Myocyte (in vitro differentiated cells): ENCODE data around the gene OR51T1. TPM values are rescaled to one million over a fixed set of nuclear protein-coding genes. Genes with fewer than 3 reads are reported as not detected.
"Not testable (repeated sequence)": the region's sequence is repeated elsewhere in the genome, so short reads cannot be mapped to it uniquely, and the experiment has no call there.

ENCODE experiments used
- DNase-seq: peaks from one replicate; pipeline ENCODE4 v3.0.0-alpha.2; 2012; ENCODE audit warnings: low read depth
- polyA plus RNA-seq: library from polyadenylated mRNA; unstranded; fragments of >200 nt; gene quantifications from one replicate; pipeline ENCODE4 v1.2.1, GENCODE V29; 2012; ENCODE audit warnings: missing spikeins
- total RNA-seq: library from RNA; depleted of rRNA; stranded (reverse); fragments of >200 nt; gene quantifications from 2 replicates; pipeline ENCODE4 v1.2.3, GENCODE V29; 2014

Gene OR51T1
- not detected in 2 replicates for total RNA-seq
- polyA plus RNA-seq: not detected

- peak; percentile 78 for DNase-seq
Measured at GRCh38 chr11:4881860-4882500, at the start of gene OR51T1. OR51T1 (plus strand) TSS chr11:4881900; CDS start chr11:4881900, 0 bp downstream.

DNA sequence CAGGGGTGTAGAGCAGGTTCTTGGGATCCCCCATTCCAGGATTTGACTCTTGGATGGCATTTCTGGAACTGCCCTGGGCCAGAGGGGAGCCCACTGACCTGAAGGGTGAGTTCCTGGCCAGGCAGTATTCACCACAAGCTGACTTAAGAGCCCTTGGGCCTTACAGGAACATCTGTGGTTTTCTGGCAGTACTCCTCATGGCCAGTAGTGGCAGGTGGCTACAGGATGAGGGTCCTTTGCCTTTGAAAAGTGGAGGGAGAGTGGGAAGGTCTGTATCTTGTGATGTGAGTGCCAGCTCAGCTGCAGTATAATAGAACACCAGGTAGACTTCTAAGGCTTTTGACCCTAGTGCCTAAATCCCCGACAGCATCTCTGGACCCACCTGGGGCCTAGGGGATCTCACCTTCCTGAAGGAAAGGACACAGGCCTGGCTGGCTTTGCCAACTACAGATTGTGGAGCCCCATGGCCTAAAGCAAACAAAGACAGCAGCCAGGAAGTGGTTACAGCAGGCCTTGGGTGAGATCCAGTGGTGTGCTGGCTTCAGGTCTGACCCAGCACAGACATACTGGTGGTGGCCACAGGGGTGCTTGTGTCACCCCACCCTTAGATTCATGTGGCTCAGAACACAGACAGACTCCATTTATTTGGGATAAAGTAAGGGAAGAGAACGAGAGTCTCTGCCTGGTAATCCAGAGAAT lies 41.7 kb upstream of the OR51T1 start:
- DNase-seq: peak; percentile 3

DNA sequence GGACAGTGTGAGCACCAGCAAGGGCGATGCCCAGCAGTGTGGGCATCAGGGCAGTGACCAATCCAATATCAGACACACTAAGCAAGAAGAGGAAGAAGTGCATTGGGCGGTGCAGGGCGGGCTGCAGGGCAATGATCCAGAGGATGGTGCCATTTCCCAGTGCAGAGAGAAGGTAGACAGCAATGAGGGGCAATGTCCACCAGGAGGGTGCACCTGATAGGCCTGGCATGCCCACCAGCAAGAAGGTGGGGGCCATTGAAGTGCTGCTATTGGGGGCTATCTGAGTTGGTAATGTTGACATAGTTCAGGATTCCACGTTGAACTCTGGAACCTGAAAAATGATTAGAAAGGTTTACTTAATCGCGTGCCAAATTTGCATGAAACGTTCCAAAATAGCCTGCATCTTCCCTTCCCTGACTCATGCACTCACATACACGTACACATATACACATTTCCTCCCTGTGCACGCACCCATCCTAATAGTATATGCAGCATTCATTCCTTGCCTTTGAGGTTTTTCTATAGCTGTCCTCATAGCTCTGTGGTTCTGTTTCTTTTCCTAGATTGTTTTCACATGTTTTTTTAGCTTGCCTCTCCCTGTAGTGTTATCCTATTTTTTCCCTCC lies 32.7 kb upstream of the OR51T1 start, which contains the start of gene OR51S1:
Gene OR51S1 (minus strand): TSS at position 301 of the 625 bp plus-strand sequence. CDS start 0 bp downstream, at position 301.
- DNase-seq: no peak

DNA sequence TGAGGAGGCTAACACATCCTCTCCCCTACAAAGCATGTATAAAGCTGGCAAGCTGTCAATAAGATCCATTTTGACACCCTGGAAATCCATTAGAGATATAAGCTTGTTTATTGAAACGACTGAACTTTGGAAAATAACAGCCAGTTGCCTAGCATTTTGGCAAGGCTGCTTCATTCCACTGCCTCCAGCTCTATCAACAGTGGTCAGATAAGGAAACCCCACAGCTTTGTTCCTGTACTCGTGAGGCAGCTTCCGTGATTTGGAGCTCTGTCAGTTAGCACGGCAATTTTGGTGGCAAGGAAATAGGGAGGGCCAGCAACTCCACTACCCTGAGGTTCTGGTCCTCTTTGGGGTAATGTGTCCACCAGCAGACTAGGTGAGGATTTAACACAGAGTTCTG lies 30.7 kb upstream of the OR51T1 start:
- no peak for DNase-seq

- not testable (repeated sequence) for DNase-seq
Measured at GRCh38 chr11:4854286-4854685, 27.4 kb upstream of the OR51T1 start.

- no peak for DNase-seq
Measured at GRCh38 chr11:4862447-4863236, 19.1 kb upstream of the OR51T1 start.

DNA sequence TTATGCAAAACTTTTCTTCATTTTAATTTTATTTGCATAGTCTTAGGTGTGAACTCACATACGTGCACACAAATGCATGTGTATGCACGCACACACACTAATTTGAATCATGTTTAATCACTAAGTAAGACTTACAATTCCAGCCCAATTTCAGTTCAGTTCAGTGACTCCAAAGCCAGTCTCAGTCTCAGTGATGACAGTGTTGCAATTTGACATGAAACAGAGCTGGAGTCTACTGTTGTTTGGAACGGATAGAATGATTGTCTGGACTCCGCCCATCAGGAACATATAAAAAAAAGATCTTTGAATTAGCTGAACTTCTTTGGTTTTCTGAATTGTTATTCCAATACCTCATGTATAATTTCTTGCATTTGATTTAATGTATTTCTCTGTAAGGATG lies 17.8 kb upstream of the OR51T1 start:
- no peak for DNase-seq

GRCh38 chr11:4865855-4866254 lies 15.8 kb upstream of the OR51T1 start:
- peak; percentile 11 for DNase-seq

DNA sequence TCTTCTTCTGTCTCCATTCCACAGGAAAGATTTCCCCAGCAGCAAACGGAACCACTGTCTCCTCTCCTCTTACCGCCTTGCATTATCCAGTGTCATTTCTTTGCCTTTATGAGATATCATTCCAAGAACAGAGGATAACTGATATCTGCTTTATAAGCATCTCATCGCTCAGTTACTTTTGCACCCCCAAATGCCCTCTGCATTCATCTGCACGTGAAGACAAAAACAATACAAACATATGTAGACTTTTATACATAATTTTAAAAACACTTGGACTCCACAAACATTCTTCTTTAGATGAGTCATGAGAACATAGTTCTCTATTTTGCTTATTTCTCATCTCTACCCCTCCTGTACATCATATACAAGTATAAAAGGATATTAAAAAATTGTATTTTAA lies 512 bp upstream of the OR51T1 start:
- DNase-seq: no peak

DNA sequence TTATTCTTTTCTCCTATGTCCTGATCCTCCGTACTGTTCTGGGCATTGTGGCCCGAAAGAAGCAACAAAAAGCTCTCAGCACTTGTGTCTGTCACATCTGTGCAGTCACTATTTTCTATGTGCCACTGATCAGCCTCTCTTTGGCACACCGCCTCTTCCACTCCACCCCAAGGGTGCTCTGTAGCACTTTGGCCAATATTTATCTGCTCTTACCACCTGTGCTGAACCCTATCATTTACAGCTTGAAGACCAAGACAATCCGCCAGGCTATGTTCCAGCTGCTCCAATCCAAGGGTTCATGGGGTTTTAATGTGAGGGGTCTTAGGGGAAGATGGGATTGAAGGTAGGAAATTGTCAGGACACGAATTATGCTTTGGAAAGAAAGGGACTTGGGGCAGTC lies 843 bp downstream of the OR51T1 start:
- no peak for DNase-seq

- DNase-seq: no peak
Measured at GRCh38 chr11:4884361-4884760, 2.7 kb downstream of the OR51T1 start.

DNA sequence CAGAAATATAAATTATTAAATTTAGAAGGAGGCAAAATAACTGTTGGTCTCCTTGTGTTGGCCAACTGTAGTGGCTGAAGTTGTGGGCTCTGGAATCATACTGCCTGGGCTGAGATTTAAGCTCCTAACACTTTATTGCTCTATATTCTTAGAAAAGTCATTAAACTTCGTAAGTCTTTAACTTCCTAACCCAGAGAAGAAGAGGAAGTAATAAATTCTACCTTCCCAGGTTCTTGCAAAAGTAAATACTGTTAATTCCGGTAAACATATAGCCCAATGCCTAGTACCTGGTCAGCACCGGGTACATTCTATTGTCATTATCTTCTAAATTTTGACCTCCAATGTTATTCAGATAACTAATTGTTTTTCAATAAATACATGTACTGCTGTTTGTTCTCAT lies 4.5 kb downstream of the OR51T1 start:
- DNase-seq: no peak

DNA sequence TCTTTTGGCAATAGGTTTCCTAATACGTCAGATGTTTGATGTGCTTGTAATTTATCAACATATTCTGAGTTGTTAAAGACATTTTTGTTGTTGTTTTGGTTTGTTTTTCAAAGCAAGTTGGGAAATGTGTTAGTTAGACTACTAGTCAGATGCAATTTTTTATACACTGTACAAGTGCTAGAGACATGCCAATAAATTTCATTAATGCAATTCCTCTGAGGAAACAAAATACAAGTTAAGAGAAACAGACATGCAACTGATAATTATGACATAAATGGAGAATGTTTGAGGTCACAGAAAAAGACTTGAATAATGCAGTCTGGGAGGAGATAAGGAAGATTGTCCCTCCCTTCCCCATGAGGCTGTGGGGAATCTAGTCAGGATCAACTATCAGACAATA lies 5.9 kb downstream of the OR51T1 start:
- DNase-seq: peak; percentile 17

GRCh38 chr11:4890279-4890678 lies 8.6 kb downstream of the OR51T1 start:
- no peak for DNase-seq

DNA sequence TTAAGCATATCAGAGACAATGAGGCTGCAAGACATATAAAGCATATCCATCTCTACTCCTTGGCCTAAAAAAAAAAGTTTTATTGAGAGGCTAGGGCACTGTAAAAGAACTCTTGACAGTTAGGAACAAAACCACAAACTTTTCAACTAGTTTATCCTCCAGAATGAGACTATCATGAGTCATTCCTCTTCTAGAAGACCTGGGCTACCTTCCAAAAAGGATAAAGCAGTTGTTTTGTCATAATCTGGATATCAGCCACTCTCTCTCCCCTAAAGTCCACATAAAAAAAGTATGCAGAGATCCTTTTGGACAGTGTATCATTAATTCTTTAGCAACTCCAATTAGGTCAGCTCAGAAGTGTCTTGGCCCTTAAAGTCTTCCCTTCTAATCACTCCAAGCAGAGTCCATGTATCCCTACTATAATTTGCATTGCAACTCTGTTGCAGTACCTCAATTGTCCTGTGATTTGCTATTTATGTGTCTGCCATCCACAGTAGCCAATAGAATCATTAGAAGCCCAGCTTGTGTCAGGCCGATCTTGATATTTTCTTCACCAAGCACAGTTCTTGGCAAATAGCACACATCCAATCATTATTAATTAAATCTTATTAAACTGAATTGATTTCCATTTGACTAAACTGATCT lies 10.4 kb downstream of the OR51T1 start:
- DNase-seq: peak; percentile 86

- DNase-seq: no peak
Measured at GRCh38 chr11:4903484-4903883, 21.8 kb downstream of the OR51T1 start, which contains the start of gene OR51A7. OR51A7 (plus strand) TSS chr11:4903783; CDS start chr11:4907370, 3,587 bp downstream.

- no peak for DNase-seq
Measured at GRCh38 chr11:4916581-4916980, 34.9 kb downstream of the OR51T1 start.

DNA sequence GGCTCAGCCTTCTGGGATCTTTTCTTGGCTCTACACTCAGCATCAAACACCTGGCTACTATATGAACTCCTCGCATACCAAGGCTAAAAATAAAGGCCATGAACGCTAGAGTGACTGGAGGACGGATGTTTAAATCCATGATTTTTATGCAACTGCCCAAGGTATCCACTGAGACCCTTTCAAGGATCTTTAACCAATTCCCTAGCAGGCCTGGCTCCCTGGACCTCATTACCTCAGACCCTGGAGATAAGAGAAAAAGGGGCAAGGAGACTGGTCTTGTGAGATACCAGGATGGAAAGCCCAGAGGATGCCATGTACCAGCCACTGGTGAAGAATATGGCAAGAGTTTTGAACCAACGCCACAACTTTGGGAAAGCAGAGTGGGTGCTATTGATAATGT lies 37.5 kb downstream of the OR51T1 start, which contains the start of gene OR51G2:
Gene OR51G2 (minus strand): TSS at position 101 of the 400 bp plus-strand sequence. CDS start 3,687 bp downstream, outside the sequence.
- DNase-seq: no peak

GRCh38 chr11:4921796-4922195 lies 40.1 kb downstream of the OR51T1 start:
- no peak for DNase-seq

GRCh38 chr11:4922304-4922703 lies 40.6 kb downstream of the OR51T1 start:
- no peak for DNase-seq

GRCh38 chr11:4924239-4924638 lies 42.5 kb downstream of the OR51T1 start, which contains the start of gene OR51G1:
OR51G1 (minus strand) TSS chr11:4924339; CDS start chr11:4924339, 0 bp downstream.
- DNase-seq: no peak
